DND-41 (cell line): ENCODE measurements around the gene CLEC10A.

Experiments used
- EZH2 ChIP-seq: IDR thresholded peaks from 3 replicates; pipeline ENCODE4 v1.6.1; 2012; ENCODE audit warnings: borderline replicate concordance, low read depth, mild to moderate bottlenecking, moderate library complexity, low read length, inconsistent platforms; ENCODE audit not compliant: severe bottlenecking
- TF ChIP-seq, protein P1 (sequence below): IDR thresholded peaks from 2 replicates; pipeline ENCODE4 v1.5.1; 2012; ENCODE audit warnings: borderline replicate concordance, low read length, moderate library complexity, mild to moderate bottlenecking; ENCODE audit not compliant: poor library complexity, severe bottlenecking; ENCODE audit errors: extremely low read depth

DNA sequence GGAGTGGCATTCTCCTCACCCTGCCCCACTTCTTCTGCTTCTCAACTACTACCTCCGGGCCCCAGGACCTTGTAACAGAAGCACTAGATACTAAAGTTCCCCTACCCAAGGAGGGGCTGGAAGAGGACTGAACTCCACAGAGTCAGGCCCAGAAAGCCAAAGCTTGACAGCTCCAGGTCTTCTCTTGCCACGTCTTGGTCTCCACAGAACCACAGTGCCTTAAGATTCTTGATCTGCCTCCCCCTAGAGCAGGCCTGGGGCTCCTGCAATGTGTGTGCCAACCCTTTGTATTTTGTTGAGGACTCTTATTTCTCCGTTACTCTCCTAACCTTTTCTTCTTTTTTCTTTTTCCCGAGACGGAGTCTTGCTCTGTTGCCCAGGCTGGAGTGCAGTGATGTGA, 40.2 kb downstream of the CLEC10A start:
- TF ChIP-seq, protein P1, sequence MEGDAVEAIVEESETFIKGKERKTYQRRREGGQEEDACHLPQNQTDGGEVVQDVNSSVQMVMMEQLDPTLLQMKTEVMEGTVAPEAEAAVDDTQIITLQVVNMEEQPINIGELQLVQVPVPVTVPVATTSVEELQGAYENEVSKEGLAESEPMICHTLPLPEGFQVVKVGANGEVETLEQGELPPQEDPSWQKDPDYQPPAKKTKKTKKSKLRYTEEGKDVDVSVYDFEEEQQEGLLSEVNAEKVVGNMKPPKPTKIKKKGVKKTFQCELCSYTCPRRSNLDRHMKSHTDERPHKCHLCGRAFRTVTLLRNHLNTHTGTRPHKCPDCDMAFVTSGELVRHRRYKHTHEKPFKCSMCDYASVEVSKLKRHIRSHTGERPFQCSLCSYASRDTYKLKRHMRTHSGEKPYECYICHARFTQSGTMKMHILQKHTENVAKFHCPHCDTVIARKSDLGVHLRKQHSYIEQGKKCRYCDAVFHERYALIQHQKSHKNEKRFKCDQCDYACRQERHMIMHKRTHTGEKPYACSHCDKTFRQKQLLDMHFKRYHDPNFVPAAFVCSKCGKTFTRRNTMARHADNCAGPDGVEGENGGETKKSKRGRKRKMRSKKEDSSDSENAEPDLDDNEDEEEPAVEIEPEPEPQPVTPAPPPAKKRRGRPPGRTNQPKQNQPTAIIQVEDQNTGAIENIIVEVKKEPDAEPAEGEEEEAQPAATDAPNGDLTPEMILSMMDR: no peak
- no peak for TF ChIP-seq EZH2
